Adrenal gland (tissue), 12 donors: Measurements from ENCODE around the gene IST1. TPM values are rescaled to one million over a fixed set of nuclear protein-coding genes. Genes with fewer than 3 reads are reported as not detected.
A peak's percentile ranks its signal among the peaks of the same experiment; 100 is the strongest.

Experiments
- DNase-seq, 7 donors: peaks; one replicate each; pipeline ENCODE4 v3.0.0-alpha.2; 2019 to 2020
- H3K27ac ChIP-seq, 5 donors: fragments of 200-600 bp; sonication (generic) in 4 of 5; 1 replicate in 3 of 5; 2 replicates in 2 of 5; pipeline versions ENCODE4 v1.5.1 to v1.8.0; 2016 to 2020; ENCODE audit warnings: mild to moderate bottlenecking in 1 of 5
- H3K27me3 ChIP-seq: fragments of 200-600 bp; 2 replicates; pipeline ENCODE4 v1.8.0; 2021
- H3K36me3 ChIP-seq, 2 donors: fragments of 200-600 bp; replicated peaks in 1 of 2; 1 replicate in 1 of 2; 2 replicates in 1 of 2; pipeline versions ENCODE4 v1.5.1 to v1.8.0; 2018 to 2022
- H3K4me1 ChIP-seq, 2 donors: fragments of 200-600 bp; replicated peaks in 1 of 2; 1 replicate in 1 of 2; 2 replicates in 1 of 2; pipeline versions ENCODE4 v1.5.1 to v1.8.0; 2018 to 2021
- H3K4me3 ChIP-seq, 4 donors: fragments of 200-600 bp; sonication (generic) in 3 of 4; one replicate each; pipeline ENCODE4 v1.5.1; 2016 to 2018
- H3K9me3 ChIP-seq, 3 donors: fragments of 200-600 bp; sonication (generic) in 1 of 3; replicated peaks in 1 of 3; 1 replicate in 2 of 3; 2 replicates in 1 of 3; pipeline versions ENCODE4 v1.5.1 to v1.8.0; 2016 to 2021
- CTCF ChIP-seq, 6 experiments: fragments of 450-650 bp in 4 of 6; fragments of 200-600 bp in 2 of 6; sonication (generic) in 1 of 6; IDR thresholded peaks; 1 replicate in 5 of 6; 2 replicates in 1 of 6; pipeline versions ENCODE4 v1.5.1 to v1.8.0; 2016 to 2021; ENCODE audit warnings: antibody characterized with exemption in 6 of 6, mild to moderate bottlenecking in 2 of 6, moderate library complexity in 1 of 6
- POLR2A ChIP-seq, 2 donors: fragments of 450-650 bp; IDR thresholded peaks; one replicate each; pipeline ENCODE4 v1.6.1; 2017; ENCODE audit warnings: antibody characterized with exemption in 2 of 2, mild to moderate bottlenecking in 2 of 2, moderate library complexity in 1 of 2
- WGBS, 4 donors: extraction: QIAGEN DNeasy Blood & Tissue Kit in 2 of 4; methylation state at CpG; one replicate each; pipeline versions ENCODE4 v1.1.5 to v1.1.7; 2013 to 2017; 5-methylcytosine and 5-hydroxymethylcytosine counted together
- intact Hi-C, 2 donors: fragments of 100-400 bp; cut with DNase I; formaldehyde crosslinking; loops; one replicate each; pipeline versions ENCODE4 v1.14.1 to v1.15.0; 2022 to 2023
- polyA plus RNA-seq, 3 donors: library from polyadenylated mRNA; stranded (reverse); fragments of 200-250 nt in 2 of 3; fragments of 350-450 nt in 1 of 3; fragmentation: Illumina TruSeq in 1 of 3; extraction: RNeasy Lipid Tissue Mini Kit (QIAGEN cat#74804) in 1 of 3; gene quantifications; one replicate each; pipeline ENCODE4 v1.2.3, GENCODE V29; 2013 to 2014
- total RNA-seq, 9 donors: library from RNA; depleted of rRNA in 4 of 9; stranded (reverse); fragments of >200 nt in 4 of 9; fragments of 120-200 nt in 1 of 9; fragmentation: NEBNext Ultra II Directional in 1 of 9; extraction: Animal tissue kit (Norgen Biotek cat#: 25700) in 1 of 9; gene quantifications; one replicate each; pipeline versions ENCODE4 v1.1.0 to v1.2.4, GENCODE V29; 2013 to 2023
- donor health status: healthy with polysubstance abuse.
- donor health status: Bipolar disorder and iron deficiency.
- donor health status: DM: yes; HTN: yes; CAD: no.
- donor health status: DM: no; HTN: no; CAD: no.
- donor health status: DM: no; HTN: no; CAD: no.
- donor health status: DM: yes; HTN: yes; CAD: no.

The IST1 gene
- total and polyA plus RNA-seq, 12 donors, result 125 to 213 (median 191) TPM

GRCh38 chr16:71883849-71884638 is 11.3 kb upstream of the IST1 start, which contains the start of gene ZNF821:
TSS of gene ZNF821 (minus strand) at chr16:71884182. CDS start at chr16:71879946, 4,236 bp downstream.
- intact Hi-C loops, result loop anchor here in 1 of 2 donors (10.0 kb wide), 1 partner anchor 81 kb away; no protein-coding TSS in a partner anchor

GRCh38 chr16:71885261-71885650 is 10.1 kb upstream of the IST1 start:
- no peaks in the 10 kb centered on the region for H3K9me3 ChIP-seq
- no peaks in the 10 kb centered on the region for H3K27me3 ChIP-seq
- intact Hi-C loops, result loop anchor here in 1 of 2 donors (10.0 kb wide), 1 partner anchor 80 kb away; no protein-coding TSS in a partner anchor
- peaks cover 3 to 14% of the 10 kb centered on the region in 2 donors for H3K4me1 ChIP-seq
- TF ChIP-seq POLR2A (IDR thresholded peaks at IDR 0.05), result no peak
- H3K27ac ChIP-seq, result no peak overlapping the region
- no peaks in the 10 kb centered on the region for H3K36me3 ChIP-seq
- WGBS, 4 donors, result 36 to 51% (median 48%) methylated on average over 4 of the region's 4 CpGs
- no peak for DNase-seq
- H3K4me3 ChIP-seq, result no peak overlapping the region

More at GRCh38 chr16:71883849-71884638, 11.3 kb upstream of the IST1 start, which contains the start of gene ZNF821:
- H3K4me1 ChIP-seq, result peaks cover 3 to 14% of the 10 kb centered on the region in 2 donors
- peaks cover 0 to 7% of the 10 kb centered on the region in 2 donors for H3K36me3 ChIP-seq
- peak within 1 kb of the TSS; percentile 74 to 77 (median 75) for H3K4me3 ChIP-seq
- peak; percentile 61 to 81 (median 73) for DNase-seq
- peak within 1 kb of the TSS; percentile 52 to 91 (median 78) for H3K27ac ChIP-seq
- H3K9me3 ChIP-seq, result no peaks in the 10 kb centered on the region
- 0 to 1% (median 0%) methylated on average over 12 to 82 of the region's 85 CpGs for WGBS, 4 donors
- TF ChIP-seq CTCF (IDR thresholded peaks at IDR 0.05) (peak in 5 of 6 experiments; percentile 31 to 58 (median 34)), POLR2A (IDR thresholded peaks at IDR 0.05) (peak in 1 of 2 donors; percentile 19)
- no peaks in the 10 kb centered on the region for H3K27me3 ChIP-seq

- Histone ChIP-seq H3K4me1 (peaks cover 0 to 5% of the 10 kb centered on the region in 2 donors), H3K9me3 (no peaks in the 10 kb centered on the region), H3K4me3 (no peak overlapping the region), H3K36me3 (no peaks in the 10 kb centered on the region), H3K27ac (no peak overlapping the region), H3K27me3 (no peaks in the 10 kb centered on the region)
- WGBS, 4 donors, result 83 to 95% (median 90%) methylated on average over 3 of the region's 3 CpGs
- no peak for DNase-seq
- no peak for TF ChIP-seq CTCF (IDR thresholded peaks at IDR 0.05)
- TF ChIP-seq POLR2A (IDR thresholded peaks at IDR 0.05), result no peak
- intact Hi-C loops, result loop anchor here in 1 of 2 donors (10.0 kb wide), 1 partner anchor 76 kb away; no protein-coding TSS in a partner anchor
Measured at GRCh38 chr16:71889147-71889546, 6.2 kb upstream of the IST1 start.

- no peak for DNase-seq
- peak overlapping the region; percentile 94 to 100 (median 99) for H3K27ac ChIP-seq
- peak overlapping the region in 2 of 4 donors; percentile 59 to 89 for H3K4me3 ChIP-seq
- H3K4me1 ChIP-seq, result peaks cover 10 to 29% of the 10 kb centered on the region in 2 donors
- H3K36me3 ChIP-seq, result no peaks in the 10 kb centered on the region
- no peak for TF ChIP-seq CTCF (IDR thresholded peaks at IDR 0.05)
- no peak for TF ChIP-seq POLR2A (IDR thresholded peaks at IDR 0.05)
- H3K9me3 ChIP-seq, result no peaks in the 10 kb centered on the region
- intact Hi-C loops, result no loop called here
- H3K27me3 ChIP-seq, result no peaks in the 10 kb centered on the region
- WGBS, 4 donors, result 32 to 39% (median 36%) methylated on average over 7 of the region's 7 CpGs
Measured at GRCh38 chr16:71893888-71894228, 1.5 kb upstream of the IST1 start.
